Measurements from ENCODE around the gene VPS26B. TPM values are rescaled to one million over a fixed set of nuclear protein-coding genes. Genes with fewer than 3 reads are reported as not detected.

VPS26B gene
- total RNA-seq, 1 experiment from 2014 or later, result 69.4 TPM

- no peaks in the 10 kb centered on the region for H3K36me3 ChIP-seq (ENCODE audit: control insufficient read depth, insufficient read depth, low read length)
- H3K9me3 ChIP-seq (ENCODE audit: control insufficient read depth, insufficient read depth, low read depth, low read length), result no peaks in the 10 kb centered on the region
- DNase-seq (ENCODE audit: low read depth, low spot score) (no peak), ATAC-seq (peak; percentile 76)
- no peak within 1 kb of the TSS for H3K27ac ChIP-seq (ENCODE audit: low read length)
- intact Hi-C loops (cut with micrococcal nuclease; ENCODE audit: unreplicated experiment) (no loop called here), in situ Hi-C loops (cut with HindIII; ENCODE audit: low pct_unique_long_range_greater_than_20kb, low sequenced_read_pairs) (no loop called here)
- ChIA-PET POLR2A (no interaction called here), CTCF (interaction anchor here (0.6 kb wide), 1 partner anchor 17 kb away, joined by 3 read pairs; no protein-coding TSS in a partner anchor)
- peaks cover 46% of the 10 kb centered on the region for H3K27me3 ChIP-seq (ENCODE audit: control insufficient read depth, insufficient read depth, low read length)
- peak within 1 kb of the TSS; percentile 30 to 43 for H3K4me3 ChIP-seq (ENCODE audit: low read depth in 2 of 2, low read length in 2 of 2)
- TF ChIP-seq POLR2AphosphoS5 (IDR thresholded peaks at IDR 0.05; ENCODE audit: low read depth, low read length), result no peak
- no peak for TF ChIP-seq TCF7L2 (IDR thresholded peaks at IDR 0.05; ENCODE audit: low read depth, low read length)
- no peak for TF ChIP-seq SIN3A (IDR thresholded peaks at IDR 0.05; ENCODE audit: borderline replicate concordance, insufficient read depth, low read depth, low read length)
- no peak; the same call in 1 of the 2 replicates for TF ChIP-seq CTCF (IDR thresholded peaks at IDR 0.05)
- TF ChIP-seq, protein P1, sequence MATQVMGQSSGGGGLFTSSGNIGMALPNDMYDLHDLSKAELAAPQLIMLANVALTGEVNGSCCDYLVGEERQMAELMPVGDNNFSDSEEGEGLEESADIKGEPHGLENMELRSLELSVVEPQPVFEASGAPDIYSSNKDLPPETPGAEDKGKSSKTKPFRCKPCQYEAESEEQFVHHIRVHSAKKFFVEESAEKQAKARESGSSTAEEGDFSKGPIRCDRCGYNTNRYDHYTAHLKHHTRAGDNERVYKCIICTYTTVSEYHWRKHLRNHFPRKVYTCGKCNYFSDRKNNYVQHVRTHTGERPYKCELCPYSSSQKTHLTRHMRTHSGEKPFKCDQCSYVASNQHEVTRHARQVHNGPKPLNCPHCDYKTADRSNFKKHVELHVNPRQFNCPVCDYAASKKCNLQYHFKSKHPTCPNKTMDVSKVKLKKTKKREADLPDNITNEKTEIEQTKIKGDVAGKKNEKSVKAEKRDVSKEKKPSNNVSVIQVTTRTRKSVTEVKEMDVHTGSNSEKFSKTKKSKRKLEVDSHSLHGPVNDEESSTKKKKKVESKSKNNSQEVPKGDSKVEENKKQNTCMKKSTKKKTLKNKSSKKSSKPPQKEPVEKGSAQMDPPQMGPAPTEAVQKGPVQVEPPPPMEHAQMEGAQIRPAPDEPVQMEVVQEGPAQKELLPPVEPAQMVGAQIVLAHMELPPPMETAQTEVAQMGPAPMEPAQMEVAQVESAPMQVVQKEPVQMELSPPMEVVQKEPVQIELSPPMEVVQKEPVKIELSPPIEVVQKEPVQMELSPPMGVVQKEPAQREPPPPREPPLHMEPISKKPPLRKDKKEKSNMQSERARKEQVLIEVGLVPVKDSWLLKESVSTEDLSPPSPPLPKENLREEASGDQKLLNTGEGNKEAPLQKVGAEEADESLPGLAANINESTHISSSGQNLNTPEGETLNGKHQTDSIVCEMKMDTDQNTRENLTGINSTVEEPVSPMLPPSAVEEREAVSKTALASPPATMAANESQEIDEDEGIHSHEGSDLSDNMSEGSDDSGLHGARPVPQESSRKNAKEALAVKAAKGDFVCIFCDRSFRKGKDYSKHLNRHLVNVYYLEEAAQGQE (IDR thresholded peaks at IDR 0.05; ENCODE audit: insufficient read depth in 1 of 2, low read depth in 2 of 2, low read length in 1 of 2), result no peak
- H3K4me1 ChIP-seq (ENCODE audit: control insufficient read depth, insufficient read depth, low read length), result 0 out of 2 replicates have a peak, but pooled peaks cover 2% of the 10 kb centered on the region
- no TSS peak for BruUV-seq (replicated peaks)
Measured at GRCh38 chr11:134275534-134276395, 51.3 kb downstream of the VPS26B start, which contains the start of gene GLB1L3. GLB1L3 (plus strand) TSS chr11:134276379; CDS start chr11:134276741, 362 bp downstream.

- BruUV-seq (replicated peaks), result no TSS peak
- CTCF ChIA-PET, result no interaction called here
- intact Hi-C loops (cut with micrococcal nuclease; ENCODE audit: unreplicated experiment), result no loop called here
Measured at GRCh38 chr11:134276396-134277182, 52.1 kb downstream of the VPS26B start.

More at GRCh38 chr11:134276396-134277182, 52.1 kb downstream of the VPS26B start:
- in situ Hi-C loops (cut with HindIII; ENCODE audit: low pct_unique_long_range_greater_than_20kb, low sequenced_read_pairs), result no loop called here
- no peak for DNase-seq (ENCODE audit: low read depth, low spot score)
- POLR2A ChIA-PET, result no interaction called here
- Histone ChIP-seq H3K4me1 (ENCODE audit: control insufficient read depth, insufficient read depth, low read length) (0 out of 2 replicates have a peak, but pooled peaks cover 2% of the 10 kb centered on the region), H3K4me3 (ENCODE audit: low read depth in 2 of 2, low read length in 2 of 2) (peak overlapping the region; percentile 30 to 43), H3K27ac (ENCODE audit: low read length) (no peak overlapping the region), H3K27me3 (ENCODE audit: control insufficient read depth, insufficient read depth, low read length) (peaks cover 46% of the 10 kb centered on the region), H3K36me3 (ENCODE audit: control insufficient read depth, insufficient read depth, low read length) (no peaks in the 10 kb centered on the region), H3K9me3 (ENCODE audit: control insufficient read depth, insufficient read depth, low read depth, low read length) (no peaks in the 10 kb centered on the region)
- TF ChIP-seq SIN3A (IDR thresholded peaks at IDR 0.05; ENCODE audit: borderline replicate concordance, insufficient read depth, low read depth, low read length) (no peak), POLR2AphosphoS5 (IDR thresholded peaks at IDR 0.05; ENCODE audit: low read depth, low read length) (no peak), CTCF (IDR thresholded peaks at IDR 0.05) (no peak), TCF7L2 (IDR thresholded peaks at IDR 0.05; ENCODE audit: low read depth, low read length) (no peak)
- TF ChIP-seq, protein P1 (IDR thresholded peaks at IDR 0.05; ENCODE audit: insufficient read depth in 1 of 2, low read depth in 2 of 2, low read length in 1 of 2), result no peak
- ATAC-seq, result peak; percentile 45

Measured in Panc1 (cell line).